Brain pericyte (primary cell): ENCODE results near the gene IKZF4.
"Not testable (repeated sequence)": the region's sequence is repeated elsewhere in the genome, so short reads cannot be mapped to it uniquely, and the experiment has no call there.

Experiments used
- DNase-seq: peaks from one replicate; pipeline ENCODE4 v3.0.0-alpha.2; 2012; ENCODE audit warnings: low read depth, low spot score

The IKZF4 gene

DNA sequence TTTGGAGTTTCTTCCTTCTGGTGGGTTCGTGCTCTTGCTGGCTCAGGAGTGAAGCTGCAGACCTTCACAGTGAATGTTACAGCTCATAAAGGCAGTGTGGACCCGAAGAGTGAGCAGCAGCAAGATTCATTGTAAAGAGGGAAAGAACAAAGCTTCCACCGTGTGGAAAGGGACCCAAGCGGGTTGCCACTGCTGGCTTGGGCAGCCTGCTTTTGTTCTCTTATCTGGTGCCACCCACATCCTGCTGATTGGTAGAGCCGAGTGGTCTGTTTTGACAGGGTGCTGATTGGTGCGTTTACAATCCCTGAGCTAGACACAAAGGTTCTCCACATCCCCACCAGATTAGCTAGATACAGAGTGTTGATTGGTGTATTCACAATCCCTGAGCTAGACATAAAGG, 21.3 kb upstream of the IKZF4 start:
- DNase-seq, result not testable (repeated sequence)

DNA sequence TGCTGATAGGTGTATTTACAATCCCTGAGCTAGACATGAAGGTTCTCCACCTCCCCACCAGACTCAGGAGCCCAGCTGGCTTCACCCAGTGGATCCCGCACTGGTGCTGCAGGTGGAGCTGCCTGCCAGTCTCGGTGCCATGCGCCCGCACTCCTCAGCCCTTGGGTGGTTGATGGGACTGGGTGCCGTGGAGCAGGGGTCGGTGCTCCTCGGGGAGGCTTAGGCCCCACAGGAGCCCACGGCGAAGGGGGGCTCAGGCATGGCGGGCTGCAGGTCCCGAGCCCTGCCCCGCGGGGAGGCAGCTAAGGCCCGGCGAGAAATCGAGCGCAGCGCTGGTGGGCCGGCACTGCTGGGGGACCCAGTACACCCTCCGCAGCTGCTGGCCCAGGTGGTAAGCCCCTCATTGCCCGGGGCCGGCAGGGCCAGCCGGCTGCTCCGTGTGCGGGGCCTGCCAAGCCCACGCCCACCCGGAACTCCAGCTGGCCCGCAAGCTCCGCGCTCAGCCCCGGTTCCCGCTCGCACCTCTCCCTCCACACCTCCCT, 20.8 kb upstream of the IKZF4 start:
- not testable (repeated sequence) for DNase-seq

DNA sequence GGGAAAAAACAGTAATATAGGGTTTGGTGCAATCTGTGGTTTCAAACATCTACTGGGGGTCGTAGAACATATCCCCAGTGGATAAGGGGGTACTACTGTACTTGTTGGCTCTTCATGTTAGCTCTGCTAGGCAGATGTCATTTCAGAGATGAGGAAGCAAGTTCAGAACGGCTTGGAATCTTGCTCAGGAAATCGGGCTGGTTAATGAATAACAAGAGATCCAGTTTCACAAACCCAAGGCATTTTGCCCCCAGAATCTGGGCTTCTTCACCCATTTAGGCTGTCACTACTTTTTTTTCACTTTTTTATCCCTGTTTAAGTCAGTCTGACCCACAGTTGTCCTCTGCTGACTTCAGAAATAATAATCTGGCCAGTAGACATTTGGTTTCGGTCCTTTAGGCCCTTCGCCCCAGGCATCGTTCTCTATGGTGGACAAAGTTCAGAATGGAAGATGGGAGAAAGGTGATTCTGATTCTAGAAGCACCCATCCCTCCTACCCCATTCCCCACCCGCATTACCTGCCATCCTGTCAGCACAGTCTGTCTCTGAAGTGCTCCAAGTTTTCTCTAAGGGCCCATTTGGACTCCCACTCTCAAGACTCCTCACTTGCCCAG, 19.2 kb upstream of the IKZF4 start:
- DNase-seq, result no peak

DNA sequence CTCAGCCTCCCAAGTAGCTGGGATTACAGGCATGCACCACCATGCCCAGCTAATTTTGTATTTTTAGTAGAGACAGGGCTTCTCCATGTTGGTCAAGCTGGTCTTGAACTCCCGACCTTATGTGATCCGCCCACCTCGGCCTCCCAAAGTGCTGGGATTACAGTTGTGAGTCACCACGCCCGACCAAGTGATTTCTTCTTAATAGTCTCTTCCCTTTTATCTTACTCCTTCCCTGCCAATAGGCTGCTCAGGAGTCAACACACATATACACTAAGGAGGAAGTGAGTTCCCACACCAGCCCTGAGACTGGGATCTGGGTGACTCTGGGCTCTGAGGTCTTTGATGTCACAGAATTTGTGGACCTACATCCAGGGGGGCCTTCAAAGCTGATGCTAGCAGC, 17.5 kb upstream of the IKZF4 start:
- DNase-seq, result not testable (repeated sequence)

DNA sequence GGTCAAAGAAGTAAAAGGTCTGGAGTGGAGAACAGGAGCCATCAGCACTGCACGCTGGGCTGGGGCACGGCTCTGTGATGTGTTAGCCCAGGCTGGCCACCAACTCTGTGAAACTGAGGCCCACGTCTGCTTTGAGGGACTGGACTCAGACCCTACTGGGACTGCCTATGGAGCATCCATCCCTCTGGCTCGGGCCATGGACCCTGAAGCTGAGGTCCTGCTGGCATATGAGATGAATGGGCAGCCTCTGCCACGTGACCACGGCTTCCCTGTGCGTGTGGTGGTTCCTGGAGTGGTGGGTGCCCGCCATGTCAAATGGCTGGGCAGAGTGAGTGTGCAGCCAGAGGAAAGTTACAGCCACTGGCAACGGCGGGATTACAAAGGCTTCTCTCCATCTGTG, 16.6 kb upstream of the IKZF4 start:
- no peak for DNase-seq

DNA sequence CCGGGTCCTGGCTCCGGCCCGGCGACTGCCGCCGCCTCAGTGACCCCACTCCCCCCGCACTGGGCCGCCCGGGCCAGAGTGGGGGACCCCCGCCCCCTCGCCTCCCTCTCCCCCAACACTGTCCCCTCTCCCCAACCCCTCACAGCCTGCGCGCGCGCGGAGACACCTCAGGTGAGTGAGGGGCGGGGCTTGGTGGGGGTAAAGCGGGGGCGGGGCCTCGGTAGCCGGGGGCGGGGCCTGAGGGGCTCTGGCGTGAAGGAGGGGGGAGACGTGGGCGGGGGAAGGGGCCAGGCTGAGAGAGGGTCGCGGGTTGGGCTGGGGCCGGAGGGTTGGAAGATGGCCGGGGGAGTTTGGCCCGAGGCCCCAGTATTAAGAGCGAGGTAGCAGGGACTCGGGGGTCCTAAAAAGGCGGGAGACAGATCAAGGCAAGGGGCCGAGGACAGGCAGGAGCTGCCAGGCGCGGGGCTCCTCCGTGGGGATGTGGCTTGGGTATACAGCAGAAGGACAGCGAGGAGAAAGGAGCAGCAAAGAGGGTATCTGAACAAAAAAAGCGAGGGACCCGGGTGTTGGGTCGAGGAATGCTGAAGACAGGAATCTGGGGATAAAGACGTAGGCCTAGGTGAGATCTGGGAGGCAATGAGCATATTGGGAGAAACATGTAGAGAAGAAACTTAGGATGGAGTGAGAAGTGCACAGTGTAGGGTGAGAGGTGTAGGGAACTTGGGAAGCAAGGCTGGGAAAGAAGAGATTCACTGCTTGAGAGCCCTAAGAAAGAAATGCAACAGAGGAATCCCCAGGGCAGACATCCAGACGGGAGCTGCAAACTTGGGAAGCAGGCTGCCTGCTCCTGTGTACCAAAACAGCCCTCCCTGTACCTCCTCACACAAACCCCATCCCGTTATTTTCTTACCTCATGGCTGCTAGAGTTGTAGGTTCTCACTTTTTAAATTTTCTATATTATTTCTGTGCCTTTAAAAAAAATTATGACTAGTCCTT, 13.0 kb upstream of the IKZF4 start:
- DNase-seq, result no peak

DNA sequence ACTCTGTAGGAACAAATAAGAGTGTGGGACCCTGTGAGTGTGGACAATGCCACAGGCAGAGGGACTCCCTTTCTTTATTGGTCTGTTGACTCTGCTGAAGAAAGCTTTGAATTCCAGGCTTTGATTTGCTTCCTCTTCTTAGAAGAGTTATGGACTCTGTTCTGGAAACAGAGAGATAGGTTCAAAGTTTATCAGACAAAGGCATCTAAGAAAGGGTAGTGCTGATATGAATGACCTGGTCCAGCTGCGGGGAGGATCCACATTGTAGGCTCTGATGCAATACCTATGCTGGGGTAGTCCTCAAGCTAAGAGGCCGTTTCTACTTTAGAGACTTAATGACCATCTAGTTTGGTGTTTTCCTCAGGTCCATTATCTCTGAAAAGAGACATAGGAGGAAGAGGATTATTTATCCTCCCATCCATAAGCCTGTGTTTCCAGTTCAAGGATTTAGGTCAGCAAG, 10.7 kb upstream of the IKZF4 start:
- no peak for DNase-seq

DNA sequence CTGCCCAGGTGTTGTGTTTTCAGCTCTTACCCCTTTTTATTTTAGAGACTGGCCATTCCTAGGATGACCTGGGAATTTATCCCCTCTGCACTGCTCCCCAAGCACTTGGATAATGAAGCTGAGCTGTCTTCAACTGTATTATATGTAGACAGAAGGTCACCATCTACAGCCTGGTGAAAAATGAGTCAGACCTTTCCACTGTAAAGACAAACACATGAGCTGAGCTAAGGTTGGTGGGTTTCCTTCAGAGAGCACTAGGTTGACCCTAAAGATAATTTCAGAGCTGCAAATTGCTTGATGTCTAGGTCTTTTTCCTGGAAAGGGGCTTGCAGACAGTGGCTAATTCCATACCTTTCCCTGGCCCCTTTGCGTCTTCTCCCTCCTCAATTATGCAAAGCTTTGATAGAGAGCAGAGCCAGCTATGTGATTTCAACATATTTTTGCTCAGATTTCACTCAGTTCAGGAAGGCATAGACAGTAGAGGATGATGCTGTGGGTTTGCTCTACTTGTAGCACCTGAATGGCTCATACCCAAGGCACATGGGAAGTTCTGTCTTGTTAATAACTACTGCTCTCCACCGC, 9.2 kb upstream of the IKZF4 start:
- no peak for DNase-seq

DNA sequence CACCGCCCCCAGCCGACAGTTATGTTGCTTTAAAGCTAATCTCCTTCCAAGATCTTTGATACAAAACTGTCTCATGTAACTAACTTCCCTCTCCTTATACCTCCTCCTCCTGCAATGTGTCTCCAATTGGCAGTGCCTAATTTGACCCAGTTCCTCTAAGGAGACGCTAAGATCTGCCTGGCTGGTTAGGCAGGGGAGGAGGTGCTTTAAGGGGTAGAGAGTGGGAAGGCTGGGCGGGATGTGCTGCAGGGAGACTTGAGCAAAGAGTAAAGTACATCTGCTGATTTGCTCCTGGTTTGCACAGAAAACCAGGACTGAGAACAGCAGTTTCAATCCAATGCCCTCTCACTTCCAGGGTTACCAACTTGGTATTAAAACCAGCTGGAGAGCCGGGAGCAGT, 7.4 kb upstream of the IKZF4 start:
- DNase-seq, result no peak

DNA sequence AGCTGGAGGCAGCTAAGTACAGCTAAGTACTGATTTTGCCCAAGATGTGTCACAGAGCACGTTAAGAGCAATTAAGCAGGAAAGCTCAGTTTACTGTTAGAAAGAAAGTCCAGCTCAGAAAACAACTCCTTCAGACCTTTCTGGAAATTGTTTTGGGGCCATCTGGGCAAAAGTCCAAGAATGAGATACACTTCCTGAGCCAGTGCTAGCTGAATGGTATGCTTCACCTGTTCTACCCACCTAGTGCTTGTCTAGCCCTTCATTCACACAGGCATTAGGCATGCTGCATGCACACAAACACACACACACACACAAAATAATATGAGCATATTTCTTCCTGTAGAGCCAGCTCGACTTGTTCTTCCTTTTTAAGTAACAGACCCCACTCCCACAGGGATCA, 6.6 kb upstream of the IKZF4 start:
- DNase-seq, result no peak

DNA sequence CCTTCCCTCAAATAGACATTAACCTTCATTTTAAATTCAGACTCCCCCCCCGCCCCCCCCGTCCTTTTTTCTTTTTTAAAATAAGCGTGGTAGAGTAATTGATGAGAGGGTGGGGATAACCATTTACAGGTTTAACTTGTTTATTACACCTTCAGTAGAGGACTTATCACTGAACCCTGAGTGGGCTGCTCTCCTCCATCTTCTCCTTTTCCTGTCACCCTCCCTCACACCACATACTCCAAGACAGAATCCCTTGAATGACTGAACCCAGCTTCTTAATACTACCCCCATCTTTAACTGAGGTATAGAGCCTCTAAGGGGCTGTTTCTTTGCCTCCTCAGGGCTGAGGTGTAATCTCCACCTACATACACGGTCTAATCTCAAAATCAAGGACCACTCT, 3.7 kb upstream of the IKZF4 start:
- DNase-seq, result no peak

DNA sequence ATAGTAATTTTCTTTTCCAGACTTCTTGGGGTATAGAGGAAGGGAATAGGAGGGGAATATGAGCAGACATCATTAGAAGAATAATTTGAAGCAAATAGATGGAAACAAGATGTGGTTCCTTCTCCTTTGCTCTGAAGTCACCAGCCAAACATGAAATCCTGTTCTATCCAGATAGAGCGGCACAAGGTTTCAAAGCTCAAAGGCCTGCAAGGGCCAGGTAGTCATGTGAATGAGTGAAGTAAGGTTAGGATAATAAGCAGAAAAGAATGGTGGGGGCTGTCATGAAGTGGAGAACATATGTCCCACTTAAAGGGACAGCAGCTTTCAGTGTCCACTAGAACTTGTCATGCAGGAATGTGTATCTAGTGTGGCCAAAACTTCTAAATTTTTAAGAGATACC, 2.5 kb upstream of the IKZF4 start:
- DNase-seq, result no peak

DNA sequence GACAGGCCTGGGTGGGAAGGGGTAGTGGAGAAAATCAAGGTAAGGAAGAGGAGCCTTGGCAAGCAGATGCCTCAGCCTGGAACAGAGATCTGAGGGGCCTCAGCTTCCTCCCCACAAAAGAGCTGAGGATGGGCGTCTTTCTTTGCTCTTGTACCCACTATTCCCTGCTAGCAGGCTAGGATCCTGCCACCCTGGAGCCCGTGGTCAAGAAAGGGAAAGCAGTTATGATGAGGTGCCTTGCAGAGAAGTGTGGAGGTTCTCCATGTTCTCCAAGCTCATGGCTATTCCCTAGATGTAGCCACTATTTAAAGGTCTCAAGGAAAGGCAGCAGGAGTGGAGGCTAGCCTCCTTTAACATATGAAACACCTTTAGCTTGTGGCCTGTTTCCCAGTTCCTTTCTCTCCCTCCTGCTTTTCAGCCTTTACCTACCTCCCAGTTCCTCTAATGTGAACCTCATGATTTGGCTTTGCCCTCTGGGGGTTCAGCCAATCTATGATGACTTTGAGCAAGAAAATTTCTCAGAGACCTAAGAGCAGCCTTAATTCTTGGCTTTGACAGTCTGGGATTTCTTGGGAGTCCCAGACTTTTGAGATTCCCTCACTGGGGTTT, 1.1 kb downstream of the IKZF4 start:
- DNase-seq, result no peak

DNA sequence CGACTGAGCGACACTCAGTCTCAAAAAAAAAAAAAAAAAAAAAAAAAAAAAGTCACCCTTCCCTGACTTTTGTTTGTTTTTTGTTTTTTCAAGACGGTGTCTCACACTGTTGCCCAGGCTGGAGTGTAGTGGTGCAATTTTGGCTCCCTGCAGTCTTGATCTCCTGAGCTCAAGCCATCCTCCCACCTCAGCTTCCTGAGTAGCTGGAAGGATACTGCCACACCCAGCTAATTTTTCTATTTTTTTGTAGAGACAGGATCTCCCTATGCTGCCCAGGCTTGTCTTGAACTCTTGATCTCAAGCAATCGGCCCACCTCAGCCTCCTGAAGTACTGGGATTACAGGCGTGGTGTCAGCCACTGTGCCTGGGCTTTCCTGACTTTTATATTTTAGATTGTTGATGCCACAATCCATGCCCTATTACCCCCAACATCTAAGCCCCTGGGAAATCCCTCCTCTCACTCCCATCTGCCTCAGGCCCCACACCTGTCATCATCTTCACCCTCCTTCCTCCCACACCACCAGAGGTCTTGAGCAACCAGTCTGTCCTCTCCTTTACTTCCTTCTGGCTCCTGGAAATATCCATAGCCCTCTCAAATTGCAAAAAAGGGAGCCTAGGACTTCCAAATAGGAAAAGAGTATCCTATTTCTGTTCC, 7.8 kb downstream of the IKZF4 start:
- DNase-seq, result no peak

DNA sequence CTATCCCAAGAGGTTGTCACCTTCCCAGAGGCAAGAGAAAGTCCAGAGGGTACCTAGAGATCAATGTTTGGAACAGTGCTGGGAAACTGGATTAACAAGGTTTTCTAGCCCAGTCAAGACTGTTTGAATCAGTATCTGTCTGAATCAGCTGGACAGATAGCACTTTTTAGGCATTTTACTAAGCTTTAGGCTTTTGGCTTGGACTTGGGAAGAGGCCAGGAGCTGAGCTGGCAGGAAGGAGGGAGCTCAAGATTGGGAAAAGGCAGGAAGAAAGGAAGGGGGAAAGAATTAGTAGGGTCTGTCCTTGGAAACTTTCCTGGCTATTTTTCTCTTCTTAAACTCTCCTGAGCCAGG, 8.3 kb downstream of the IKZF4 start:
- DNase-seq, result no peak

DNA sequence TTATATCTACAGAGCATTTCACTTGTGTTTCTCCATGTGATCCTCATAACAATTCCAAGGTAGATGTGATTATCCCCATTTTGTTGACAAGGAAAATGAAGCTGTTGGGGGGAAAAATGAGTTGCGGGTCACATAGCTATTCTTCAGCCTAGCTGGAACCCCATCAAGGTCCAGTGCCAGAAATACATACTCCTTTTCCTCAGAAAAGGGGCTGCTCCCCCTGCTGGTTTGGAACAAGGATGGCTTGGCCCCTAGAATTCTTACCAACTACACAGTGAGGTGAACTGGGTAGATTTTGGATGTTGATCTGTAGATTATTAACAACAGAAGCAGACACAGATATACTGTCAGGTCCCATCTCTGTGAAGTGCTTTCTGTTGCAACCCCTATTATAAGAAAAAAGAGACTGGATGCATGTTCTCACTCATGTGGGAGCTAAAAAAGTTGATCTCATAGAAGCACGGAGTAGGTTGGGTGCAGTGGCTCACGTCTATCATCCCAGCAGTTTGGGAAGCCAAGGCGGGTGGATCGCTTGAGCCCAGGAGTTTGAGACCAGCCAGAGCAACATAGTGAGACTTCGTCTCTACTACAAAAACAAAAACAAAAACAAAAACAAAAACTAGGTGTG, 8.9 kb downstream of the IKZF4 start:
- DNase-seq, result no peak

DNA sequence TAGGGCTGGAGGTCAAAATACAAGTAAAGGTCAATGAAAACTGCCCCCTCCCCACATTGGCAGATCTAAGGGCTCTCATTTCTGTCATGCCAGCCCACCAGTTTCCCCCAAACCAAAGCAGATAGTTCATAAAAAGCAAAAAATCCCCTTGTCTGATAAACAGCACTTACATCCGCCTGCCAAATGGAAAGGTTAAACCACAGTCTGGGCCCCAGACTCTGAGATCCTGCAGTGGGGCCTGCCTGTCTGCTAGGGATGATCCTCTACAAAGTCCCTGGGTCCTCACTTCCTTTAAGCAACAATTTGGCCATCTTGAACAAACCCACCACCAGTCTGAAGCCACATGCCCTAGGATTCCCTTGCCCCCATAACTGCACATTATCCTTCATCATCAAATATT, 11.1 kb downstream of the IKZF4 start:
- DNase-seq, result no peak

DNA sequence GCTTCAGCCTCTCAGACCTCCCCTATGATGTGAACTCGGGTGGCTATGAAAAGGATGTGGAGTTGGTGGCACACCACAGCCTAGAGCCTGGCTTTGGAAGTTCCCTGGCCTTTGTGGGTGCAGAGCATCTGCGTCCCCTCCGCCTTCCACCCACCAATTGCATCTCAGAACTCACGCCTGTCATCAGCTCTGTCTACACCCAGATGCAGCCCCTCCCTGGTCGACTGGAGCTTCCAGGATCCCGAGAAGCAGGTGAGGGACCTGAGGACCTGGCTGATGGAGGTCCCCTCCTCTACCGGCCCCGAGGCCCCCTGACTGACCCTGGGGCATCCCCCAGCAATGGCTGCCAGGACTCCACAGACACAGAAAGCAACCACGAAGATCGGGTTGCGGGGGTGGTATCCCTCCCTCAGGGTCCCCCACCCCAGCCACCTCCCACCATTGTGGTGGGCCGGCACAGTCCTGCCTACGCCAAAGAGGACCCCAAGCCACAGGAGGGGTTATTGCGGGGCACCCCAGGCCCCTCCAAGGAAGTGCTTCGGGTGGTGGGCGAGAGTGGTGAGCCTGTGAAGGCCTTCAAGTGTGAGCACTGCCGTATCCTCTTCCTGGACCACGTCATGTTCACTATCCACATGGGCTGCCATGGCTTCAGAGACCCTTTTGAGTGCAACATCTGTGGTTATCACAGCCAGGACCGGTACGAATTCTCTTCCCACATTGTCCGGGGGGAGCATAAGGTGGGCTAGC, 13.9 kb downstream of the IKZF4 start:
- no peak for DNase-seq

DNA sequence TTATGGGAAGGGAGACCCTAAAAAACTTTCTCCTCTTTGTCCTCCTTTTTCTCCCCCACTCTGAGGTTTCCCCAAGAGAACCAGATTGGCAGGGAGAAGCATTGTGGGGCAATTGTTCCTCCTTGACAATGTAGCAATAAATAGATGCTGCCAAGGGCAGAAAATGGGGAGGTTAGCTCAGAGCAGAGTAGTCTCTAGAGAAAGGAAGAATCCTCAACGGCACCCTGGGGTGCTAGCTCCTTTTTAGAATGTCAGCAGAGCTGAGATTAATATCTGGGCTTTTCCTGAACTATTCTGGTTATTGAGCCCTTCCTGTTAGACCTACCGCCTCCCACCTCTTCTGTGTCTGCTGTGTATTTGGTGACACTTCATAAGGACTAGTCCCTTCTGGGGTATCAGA, 16.3 kb downstream of the IKZF4 start:
- no peak for DNase-seq

DNA sequence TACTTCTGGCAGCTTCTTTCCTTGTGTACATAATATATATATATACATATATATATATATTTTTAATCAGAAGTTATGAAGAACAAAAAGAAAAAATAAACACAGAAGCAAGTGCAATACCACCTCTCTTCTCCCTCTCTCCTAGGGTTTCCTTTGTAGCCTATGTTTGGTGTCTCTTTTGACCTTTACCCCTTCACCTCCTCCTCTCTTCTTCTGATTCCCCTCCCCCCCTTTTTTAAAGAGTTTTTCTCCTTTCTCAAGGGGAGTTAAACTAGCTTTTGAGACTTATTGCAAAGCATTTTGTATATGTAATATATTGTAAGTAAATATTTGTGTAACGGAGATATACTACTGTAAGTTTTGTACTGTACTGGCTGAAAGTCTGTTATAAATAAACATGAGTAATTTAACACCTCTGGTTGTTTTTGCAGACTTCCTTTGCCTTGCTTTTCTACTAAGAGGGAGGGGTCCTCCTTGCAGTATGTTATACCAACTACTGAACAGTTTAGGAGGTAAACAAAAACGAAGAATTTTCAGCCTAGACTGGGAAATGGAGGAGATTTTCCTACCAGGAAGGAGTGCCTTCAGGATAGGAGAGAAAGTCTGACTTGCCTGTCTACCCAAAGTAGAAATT, 17.3 kb downstream of the IKZF4 start:
- no peak for DNase-seq
